ENCODE data around the gene MARF1.
"Not testable (repeated sequence)": the region's sequence is repeated elsewhere in the genome, so short reads cannot be mapped to it uniquely, and the experiment has no call there.

Gene MARF1

DNA sequence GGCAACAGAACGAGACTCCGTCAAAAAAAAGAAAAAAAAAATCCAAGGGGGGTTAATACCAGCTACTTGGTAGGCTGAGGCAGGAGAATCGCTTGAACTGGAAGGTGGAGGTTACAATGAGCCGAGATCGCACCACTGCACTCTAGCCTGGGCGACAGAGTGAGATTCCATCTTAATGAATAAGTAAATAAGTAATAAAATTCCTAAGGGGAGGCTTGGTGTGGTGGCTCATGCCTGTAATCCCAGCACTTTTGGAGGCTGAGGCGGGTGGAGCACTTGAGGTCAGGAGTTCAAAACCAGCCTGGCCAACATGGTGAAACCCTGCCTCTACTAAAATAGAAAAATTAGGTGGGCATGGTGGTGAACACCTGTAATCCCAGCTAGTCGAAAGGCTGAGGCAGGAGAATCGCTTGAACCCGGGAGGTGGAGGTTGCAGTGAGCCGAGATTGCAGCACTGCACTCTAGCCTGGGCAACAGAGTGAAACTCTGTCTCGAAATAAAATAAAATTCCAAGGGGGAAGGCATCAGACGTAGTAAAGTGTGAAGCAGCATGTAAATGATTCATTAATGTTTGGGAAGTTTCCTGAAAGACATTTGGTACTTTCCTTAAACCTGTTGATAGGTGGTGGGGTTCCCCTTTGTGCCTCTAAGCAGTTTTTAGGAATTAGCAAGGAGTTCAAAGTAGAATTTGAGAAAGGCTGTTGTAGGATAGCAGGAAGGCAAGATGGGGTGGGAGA, 3.8 kb upstream of the MARF1 start:
- not testable (repeated sequence) for DNase-seq, H3K27ac Mint-ChIP-seq, H3K4me3 Mint-ChIP-seq, H3K9me3 Mint-ChIP-seq, H3K27me3 Mint-ChIP-seq
- Mint-ChIP-seq H3K36me3 (ENCODE audit: low read depth) (peaks cover 23% of the 10 kb centered on the region), H3K4me1 (ENCODE audit: low read depth) (peaks cover 36% of the 10 kb centered on the region)

GRCh38 chr16:15644962-15645465, 2.1 kb upstream of the MARF1 start:
- peaks cover 23% of the 10 kb centered on the region for H3K36me3 Mint-ChIP-seq (ENCODE audit: low read depth)
- DNase-seq, H3K27me3 Mint-ChIP-seq, H3K9me3 Mint-ChIP-seq, H3K4me3 Mint-ChIP-seq: not testable (repeated sequence)
- H3K27ac Mint-ChIP-seq: peak overlapping the region; percentile 29
- H3K4me1 Mint-ChIP-seq (ENCODE audit: low read depth): peaks cover 48% of the 10 kb centered on the region

DNA sequence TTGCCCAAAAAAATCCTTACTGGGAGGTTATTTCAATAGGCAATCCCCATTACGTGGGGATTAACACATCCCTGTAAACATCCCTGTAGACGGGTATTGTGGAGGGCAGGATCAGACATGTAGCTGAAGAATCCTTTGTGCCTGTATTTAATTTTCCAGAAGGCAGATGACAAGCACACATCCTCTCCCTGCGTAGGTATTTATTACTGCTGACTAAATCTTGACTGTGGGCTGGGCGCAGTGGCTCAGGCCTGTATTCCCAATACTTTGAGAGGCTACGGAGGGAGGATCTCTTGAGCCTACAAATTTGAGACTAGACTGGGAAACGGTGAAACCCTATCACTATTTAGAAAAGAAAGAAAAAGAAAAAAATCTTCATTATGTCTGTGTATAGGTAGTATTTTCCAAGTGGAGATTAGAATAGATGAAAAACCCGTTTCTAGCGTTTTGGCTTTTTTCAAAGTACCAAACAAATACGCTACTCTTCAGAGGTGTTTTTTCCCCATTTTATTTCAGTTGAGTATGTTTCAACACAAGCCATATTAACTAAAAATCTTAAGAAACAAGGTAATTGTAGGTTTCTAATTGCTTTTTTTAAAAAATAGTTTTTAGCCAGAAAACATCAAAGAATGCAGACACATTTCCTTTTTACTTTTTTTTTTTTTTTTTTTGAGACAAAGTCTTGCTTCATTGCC, 1.5 kb upstream of the MARF1 start:
- Mint-ChIP-seq H3K27ac (peak overlapping the region; percentile 99), H3K4me1 (ENCODE audit: low read depth) (peaks cover 49% of the 10 kb centered on the region), H3K27me3 (no peaks in the 10 kb centered on the region), H3K36me3 (ENCODE audit: low read depth) (peaks cover 26% of the 10 kb centered on the region), H3K9me3 (no peaks in the 10 kb centered on the region), H3K4me3 (peak overlapping the region; percentile 88)
- DNase-seq: no peak

GRCh38 chr16:15643946-15644250, 944 bp upstream of the MARF1 start:
- Mint-ChIP-seq H3K36me3 (ENCODE audit: low read depth) (peaks cover 30% of the 10 kb centered on the region), H3K9me3 (no peaks in the 10 kb centered on the region), H3K27me3 (no peaks in the 10 kb centered on the region), H3K27ac (peak overlapping the region; percentile 99), H3K4me3 (peak overlapping the region; percentile 88), H3K4me1 (ENCODE audit: low read depth) (peaks cover 52% of the 10 kb centered on the region)
- no peak for DNase-seq

GRCh38 chr16:15642557-15643047, 352 bp downstream of the MARF1 start:
- peaks cover 60% of the 10 kb centered on the region for H3K4me1 Mint-ChIP-seq (ENCODE audit: low read depth)
- H3K27ac Mint-ChIP-seq: peak overlapping the region; percentile 99
- H3K27me3 Mint-ChIP-seq: no peaks in the 10 kb centered on the region
- peak; percentile 80 for DNase-seq
- peak overlapping the region; percentile 88 for H3K4me3 Mint-ChIP-seq
- no peaks in the 10 kb centered on the region for H3K9me3 Mint-ChIP-seq
- peaks cover 43% of the 10 kb centered on the region for H3K36me3 Mint-ChIP-seq (ENCODE audit: low read depth)

GRCh38 chr16:15641753-15642556, 999 bp downstream of the MARF1 start:
- peaks cover 49% of the 10 kb centered on the region for H3K36me3 Mint-ChIP-seq (ENCODE audit: low read depth)
- peaks cover 65% of the 10 kb centered on the region for H3K4me1 Mint-ChIP-seq (ENCODE audit: low read depth)
- H3K27ac Mint-ChIP-seq: peak overlapping the region; percentile 99
- no peaks in the 10 kb centered on the region for H3K9me3 Mint-ChIP-seq
- no peaks in the 10 kb centered on the region for H3K27me3 Mint-ChIP-seq
- peak overlapping the region; percentile 88 for H3K4me3 Mint-ChIP-seq
- DNase-seq: no peak

DNA sequence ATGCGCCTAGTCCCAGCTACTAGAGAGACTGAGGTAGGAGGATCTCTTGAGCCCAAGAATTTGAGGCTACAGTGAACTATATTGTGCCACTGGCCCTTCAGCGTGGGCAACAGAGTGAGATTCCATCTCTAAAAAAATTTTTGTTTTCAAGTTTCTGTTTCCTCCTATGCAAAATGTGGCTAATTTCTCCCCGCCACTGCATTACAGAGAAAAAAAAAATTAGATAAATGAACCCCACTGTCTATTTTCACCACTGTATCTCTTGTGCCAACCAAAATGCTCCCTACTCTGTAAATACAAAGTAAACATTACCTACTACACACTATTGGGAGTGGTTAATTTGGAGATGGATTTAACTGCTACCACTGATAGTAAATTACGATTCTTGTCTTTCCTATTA, 2.0 kb downstream of the MARF1 start:
- Mint-ChIP-seq H3K27me3 (no peaks in the 10 kb centered on the region), H3K9me3 (no peaks in the 10 kb centered on the region), H3K27ac (peak overlapping the region; percentile 99), H3K4me3 (peak overlapping the region; percentile 88), H3K36me3 (ENCODE audit: low read depth) (peaks cover 59% of the 10 kb centered on the region), H3K4me1 (ENCODE audit: low read depth) (peaks cover 72% of the 10 kb centered on the region)
- no peak for DNase-seq

GRCh38 chr16:15639061-15639568, 3.8 kb downstream of the MARF1 start:
- Mint-ChIP-seq H3K36me3 (ENCODE audit: low read depth) (peaks cover 77% of the 10 kb centered on the region), H3K4me1 (ENCODE audit: low read depth) (peaks cover 80% of the 10 kb centered on the region), H3K27me3 (no peaks in the 10 kb centered on the region), H3K4me3 (peak overlapping the region; percentile 63), H3K27ac (peak overlapping the region; percentile 95), H3K9me3 (no peaks in the 10 kb centered on the region)
- peak; percentile 53 for DNase-seq

- DNase-seq: no peak
- Mint-ChIP-seq H3K4me1 (ENCODE audit: low read depth) (peaks cover 84% of the 10 kb centered on the region), H3K9me3 (no peaks in the 10 kb centered on the region), H3K36me3 (ENCODE audit: low read depth) (peaks cover 89% of the 10 kb centered on the region), H3K27me3 (no peaks in the 10 kb centered on the region), H3K27ac (peak overlapping the region; percentile 90), H3K4me3 (peak overlapping the region; percentile 8)
Observed at GRCh38 chr16:15636392-15636873, 6.5 kb downstream of the MARF1 start.

DNA sequence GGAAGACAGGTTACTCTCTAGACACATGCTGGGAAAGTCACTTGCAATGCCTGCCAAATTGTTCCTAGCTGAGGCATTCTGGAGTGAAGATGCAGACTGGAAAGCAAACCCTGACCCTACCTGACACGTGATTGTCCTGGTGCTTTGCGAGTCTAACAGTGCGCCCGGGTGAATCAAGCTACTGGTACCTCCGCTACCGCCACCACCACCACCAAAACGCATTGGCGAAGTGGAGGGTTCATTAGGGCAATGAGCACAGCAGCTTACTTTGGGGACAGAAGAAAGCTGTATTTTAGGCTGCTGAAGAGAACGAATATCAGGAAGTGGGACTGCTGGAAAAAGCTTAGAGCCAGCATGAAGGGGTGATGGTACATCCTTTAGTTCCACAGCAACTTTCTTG, 7.0 kb downstream of the MARF1 start:
- Mint-ChIP-seq H3K4me3 (no peak overlapping the region), H3K4me1 (ENCODE audit: low read depth) (peaks cover 79% of the 10 kb centered on the region), H3K27me3 (no peaks in the 10 kb centered on the region), H3K27ac (peak overlapping the region; percentile 90), H3K9me3 (no peaks in the 10 kb centered on the region), H3K36me3 (ENCODE audit: low read depth) (peaks cover 89% of the 10 kb centered on the region)
- no peak for DNase-seq

GRCh38 chr16:15631730-15632409, 11.1 kb downstream of the MARF1 start:
- peaks cover 88% of the 10 kb centered on the region for H3K36me3 Mint-ChIP-seq (ENCODE audit: low read depth)
- H3K4me3 Mint-ChIP-seq: no peak overlapping the region
- DNase-seq: no peak
- peaks cover 49% of the 10 kb centered on the region for H3K4me1 Mint-ChIP-seq (ENCODE audit: low read depth)
- H3K27ac Mint-ChIP-seq: peak overlapping the region; percentile 73
- H3K9me3 Mint-ChIP-seq: no peaks in the 10 kb centered on the region
- H3K27me3 Mint-ChIP-seq: no peaks in the 10 kb centered on the region

GRCh38 chr16:15621889-15622288, 21.1 kb downstream of the MARF1 start:
- Mint-ChIP-seq H3K27ac (peak overlapping the region; percentile 15), H3K36me3 (ENCODE audit: low read depth) (peaks cover 90% of the 10 kb centered on the region), H3K27me3 (no peaks in the 10 kb centered on the region), H3K4me3 (no peak overlapping the region), H3K4me1 (ENCODE audit: low read depth) (peaks cover 5% of the 10 kb centered on the region), H3K9me3 (no peaks in the 10 kb centered on the region)
- DNase-seq: no peak

- Mint-ChIP-seq H3K9me3 (no peaks in the 10 kb centered on the region), H3K4me1 (ENCODE audit: low read depth) (peaks cover 5% of the 10 kb centered on the region), H3K27me3 (no peaks in the 10 kb centered on the region), H3K4me3 (no peak overlapping the region), H3K27ac (peak overlapping the region; percentile 6), H3K36me3 (ENCODE audit: low read depth) (peaks cover 93% of the 10 kb centered on the region)
- no peak for DNase-seq
Observed at GRCh38 chr16:15621456-15621855, 21.5 kb downstream of the MARF1 start.
